A673 (cell line): ENCODE measurements around the gene ACTN2. TPM values are rescaled to one million over a fixed set of nuclear protein-coding genes. Genes with fewer than 3 reads are reported as not detected.

ENCODE experiments used
- BruUV-seq: library from RNA; stranded (reverse); fragments of 400-500 nt; replicated peaks from 2 replicates; lab custom pipeline; 2021; lab: Mats Ljungman, UMichigan
- CTCF ChIA-PET: fragments of 300-600 bp; sonication (Branson Sonifier 250); formaldehyde crosslinking; loops from one replicate; lab custom pipeline; 2022; ENCODE audit warnings: antibody characterized with exemption; lab: Charles Lee
- POLR2A ChIA-PET: fragments of 300-600 bp; sonication (Branson Sonifier 250); formaldehyde crosslinking; loops from one replicate; lab custom pipeline; 2022; ENCODE audit warnings: antibody characterized with exemption; ENCODE audit not compliant: low non-redundant PET; lab: Charles Lee
- DNase-seq: peaks from one replicate; pipeline ENCODE4 v3.0.0-alpha.2; 2015; ENCODE audit warnings: low spot score
- H3K27ac ChIP-seq: fragments of 200-600 bp; sonication (generic); 2 replicates; pipeline ENCODE4 v1.5.1; 2016; ENCODE audit warnings: mixed run types, low read depth, mild to moderate bottlenecking, mixed read lengths, antibody characterized with exemption, low read length; ENCODE audit not compliant: poor library complexity, severe bottlenecking
- H3K27me3 ChIP-seq: fragments of 200-600 bp; sonication (generic); replicated peaks from 2 replicates; pipeline ENCODE4 v1.6.1; 2017; ENCODE audit warnings: mixed run types, low read depth, mild to moderate bottlenecking, mixed read lengths, antibody characterized with exemption, low read length; ENCODE audit not compliant: insufficient read depth, poor library complexity
- H3K36me3 ChIP-seq: fragments of 200-600 bp; sonication (generic); 2 replicates; pipeline ENCODE4 v1.6.1; 2016; ENCODE audit warnings: mixed run types, mild to moderate bottlenecking, mixed read lengths, antibody characterized with exemption, low read length; ENCODE audit not compliant: insufficient read depth, poor library complexity, severe bottlenecking
- H3K4me1 ChIP-seq: fragments of 200-600 bp; sonication (generic); 2 replicates; pipeline ENCODE4 v1.6.1; 2017; ENCODE audit warnings: mixed run types, mild to moderate bottlenecking, mixed read lengths, antibody characterized with exemption, low read length; ENCODE audit not compliant: insufficient read depth, poor library complexity, severe bottlenecking
- H3K4me3 ChIP-seq: fragments of 200-600 bp; sonication (generic); 2 replicates; pipeline ENCODE4 v1.5.1; 2016; ENCODE audit warnings: low read depth, mixed run types, mild to moderate bottlenecking, mixed read lengths, low read length; ENCODE audit not compliant: poor library complexity, severe bottlenecking
- H3K9me3 ChIP-seq: fragments of 200-600 bp; sonication (generic); 2 replicates; pipeline ENCODE4 v1.6.1; 2016; ENCODE audit warnings: mixed run types, low read depth, mild to moderate bottlenecking, mixed read lengths, antibody characterized with exemption, low read length; ENCODE audit not compliant: poor library complexity, severe bottlenecking
- EZH2 ChIP-seq: fragments of 200-600 bp; sonication (generic); IDR thresholded peaks from 2 replicates; pipeline ENCODE4 v1.6.1; 2017; ENCODE audit warnings: borderline replicate concordance, low read depth, mild to moderate bottlenecking, mixed read lengths, antibody characterized with exemption, low read length; ENCODE audit not compliant: poor library complexity, severe bottlenecking
- intact Hi-C: fragments of 100-400 bp; cut with micrococcal nuclease; formaldehyde crosslinking; loops from one replicate; pipeline ENCODE4 v1.10.0; 2022; ENCODE audit not compliant: unreplicated experiment
- total RNA-seq: library from RNA; stranded (reverse); gene quantifications from 2 replicates; pipeline ENCODE4 v1.2.3, GENCODE V29; 2021
- TF ChIP-seq, protein P1 (sequence below): fragments of 300-800, 200-600 bp; sonication (generic); conservative IDR thresholded peaks from 2 replicates; pipeline ENCODE4 v1.5.1; 2017; ENCODE audit warnings: low read depth, mild to moderate bottlenecking, antibody characterized with exemption, low read length, moderate library complexity, mixed read lengths

The ACTN2 gene
- total RNA-seq, 1 experiment from 2014 or later: 39.4 TPM

DNA sequence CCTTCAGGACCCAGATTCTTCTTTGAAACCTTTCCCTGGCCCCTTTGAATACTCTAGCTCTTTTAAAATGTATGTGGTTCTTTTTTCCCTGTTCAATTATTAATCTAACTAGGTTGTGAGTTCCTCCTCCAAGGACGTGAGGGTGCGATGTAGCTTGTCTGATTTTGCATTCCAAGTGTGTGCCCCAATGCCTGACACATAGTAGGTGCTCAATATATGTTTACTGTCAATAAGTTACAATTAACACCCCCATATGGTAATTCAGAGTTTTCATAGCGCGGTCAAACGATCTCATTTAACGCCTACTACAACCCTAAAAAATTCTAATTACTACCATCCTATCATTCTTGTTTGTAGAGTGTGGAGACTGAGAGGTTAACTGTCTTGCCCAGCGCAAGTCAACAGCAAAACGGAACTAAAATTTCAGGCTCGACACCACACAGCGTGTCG, 108.3 kb downstream of the ACTN2 start:
- H3K4me3 ChIP-seq: peak overlapping the region; percentile 82
- ChIA-PET POLR2A (no interaction called here), CTCF (no interaction called here)
- TF ChIP-seq, protein P1, sequence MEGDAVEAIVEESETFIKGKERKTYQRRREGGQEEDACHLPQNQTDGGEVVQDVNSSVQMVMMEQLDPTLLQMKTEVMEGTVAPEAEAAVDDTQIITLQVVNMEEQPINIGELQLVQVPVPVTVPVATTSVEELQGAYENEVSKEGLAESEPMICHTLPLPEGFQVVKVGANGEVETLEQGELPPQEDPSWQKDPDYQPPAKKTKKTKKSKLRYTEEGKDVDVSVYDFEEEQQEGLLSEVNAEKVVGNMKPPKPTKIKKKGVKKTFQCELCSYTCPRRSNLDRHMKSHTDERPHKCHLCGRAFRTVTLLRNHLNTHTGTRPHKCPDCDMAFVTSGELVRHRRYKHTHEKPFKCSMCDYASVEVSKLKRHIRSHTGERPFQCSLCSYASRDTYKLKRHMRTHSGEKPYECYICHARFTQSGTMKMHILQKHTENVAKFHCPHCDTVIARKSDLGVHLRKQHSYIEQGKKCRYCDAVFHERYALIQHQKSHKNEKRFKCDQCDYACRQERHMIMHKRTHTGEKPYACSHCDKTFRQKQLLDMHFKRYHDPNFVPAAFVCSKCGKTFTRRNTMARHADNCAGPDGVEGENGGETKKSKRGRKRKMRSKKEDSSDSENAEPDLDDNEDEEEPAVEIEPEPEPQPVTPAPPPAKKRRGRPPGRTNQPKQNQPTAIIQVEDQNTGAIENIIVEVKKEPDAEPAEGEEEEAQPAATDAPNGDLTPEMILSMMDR: no peak
- TF ChIP-seq EZH2: no peak
- intact Hi-C loops: no loop called here
- H3K36me3 ChIP-seq: no peaks in the 10 kb centered on the region
- peak overlapping the region; percentile 4 for H3K27ac ChIP-seq
- DNase-seq: no peak
- no TSS peak for BruUV-seq
- no peaks in the 10 kb centered on the region for H3K9me3 ChIP-seq
- H3K4me1 ChIP-seq: no peaks in the 10 kb centered on the region
- no peaks in the 10 kb centered on the region for H3K27me3 ChIP-seq

DNA sequence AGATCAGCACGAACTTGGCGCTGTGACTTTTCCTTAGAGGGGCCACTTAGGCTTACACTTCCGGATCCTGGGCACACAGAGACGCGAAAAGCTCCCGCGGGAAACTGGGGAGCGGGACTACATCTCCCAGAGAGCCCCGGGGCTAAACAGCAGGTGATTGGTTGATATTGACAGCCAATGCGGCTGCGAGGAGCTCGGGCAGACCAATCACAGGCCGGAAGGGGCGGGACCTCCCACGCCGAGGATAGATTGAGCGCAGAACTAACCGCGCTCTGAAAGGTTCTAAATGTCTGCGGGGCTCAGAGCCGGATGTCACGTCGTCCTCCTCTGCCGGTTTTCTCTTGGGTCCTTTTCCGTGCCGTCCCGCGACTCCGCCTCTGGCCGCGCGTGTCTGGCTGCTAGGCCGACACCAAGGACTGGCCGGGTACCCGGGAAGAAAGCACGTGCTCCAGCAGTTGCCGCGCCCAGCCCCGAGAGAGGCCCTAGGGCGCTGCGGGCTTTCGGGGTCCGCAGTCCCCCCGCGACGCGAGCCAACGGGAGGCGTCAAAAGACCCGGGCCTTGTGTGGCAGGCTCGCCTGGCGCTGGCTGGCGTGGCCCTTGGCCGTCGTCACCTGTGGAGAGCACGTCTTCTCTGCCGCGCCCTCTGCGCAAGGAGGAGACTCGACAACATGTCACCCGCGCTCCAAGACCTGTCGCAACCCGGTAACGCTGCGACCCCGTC, 108.9 kb downstream of the ACTN2 start, which contains the start of gene MTR:
MTR (plus strand) TSS at position 258 of the 722 bp plus-strand sequence; CDS start at position 670, 412 bp downstream.
- no peaks in the 10 kb centered on the region for H3K9me3 ChIP-seq
- H3K27me3 ChIP-seq: no peaks in the 10 kb centered on the region
- CTCF ChIA-PET: no interaction called here
- H3K4me1 ChIP-seq: no peaks in the 10 kb centered on the region
- peak within 1 kb of the TSS; percentile 87 for H3K27ac ChIP-seq
- intact Hi-C loops: no loop called here
- DNase-seq: peak; percentile 98
- no TSS peak for BruUV-seq
- TF ChIP-seq, protein P1: no peak
- TF ChIP-seq EZH2: no peak
- no peaks in the 10 kb centered on the region for H3K36me3 ChIP-seq
- H3K4me3 ChIP-seq: peak within 1 kb of the TSS; percentile 82
- POLR2A ChIA-PET: interaction anchor here (0.6 kb wide), 1 partner anchor 928 kb away, joined by 3 read pairs; no protein-coding TSS in a partner anchor

DNA sequence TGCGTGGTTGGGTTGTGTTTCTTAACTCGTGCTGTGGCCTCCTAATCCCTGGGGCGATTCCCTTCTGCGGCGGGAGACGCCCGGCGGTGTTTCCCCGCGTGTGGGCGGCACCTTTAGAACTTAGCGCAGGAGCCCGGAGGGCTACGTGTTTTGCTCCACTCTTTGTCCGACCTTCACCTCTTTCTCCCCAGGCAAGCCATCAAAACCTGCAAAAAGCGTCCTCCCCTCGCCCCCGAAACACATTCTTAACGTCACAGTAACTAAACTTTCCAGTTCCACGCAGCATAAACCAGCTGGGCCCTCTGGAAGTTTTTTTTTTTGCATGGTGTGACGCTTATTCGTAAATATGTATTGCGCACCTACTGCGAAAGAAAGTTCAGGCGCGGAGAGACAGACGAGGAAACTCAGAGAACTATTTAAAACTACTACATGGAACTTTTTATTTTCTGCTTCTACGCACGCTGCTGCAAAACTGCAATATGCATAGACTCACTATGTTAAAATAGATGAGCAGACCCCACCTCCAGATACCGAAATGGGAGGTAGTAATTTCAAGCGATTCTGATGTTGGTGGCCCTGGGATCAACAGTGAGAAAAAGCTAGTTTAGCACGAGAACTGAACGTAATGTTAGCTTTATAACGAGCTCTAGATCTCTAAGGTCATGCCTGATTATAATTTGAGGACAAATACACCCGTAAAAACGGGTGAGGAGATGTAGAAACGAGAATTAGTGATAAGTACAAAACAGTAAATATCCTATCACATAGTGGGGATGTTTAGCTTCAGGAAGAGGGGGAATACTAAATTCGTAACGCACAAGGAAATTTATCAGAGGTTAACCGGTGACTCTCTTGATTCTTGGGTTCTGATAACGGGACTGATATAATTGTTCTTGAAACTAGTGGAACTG, 109.7 kb downstream of the ACTN2 start:
- Histone ChIP-seq H3K27ac (peak overlapping the region; percentile 87), H3K4me3 (peak overlapping the region; percentile 82), H3K4me1 (no peaks in the 10 kb centered on the region), H3K36me3 (no peaks in the 10 kb centered on the region), H3K27me3 (no peaks in the 10 kb centered on the region), H3K9me3 (no peaks in the 10 kb centered on the region)
- TF ChIP-seq, protein P1: no peak
- no peak for TF ChIP-seq EZH2
- peak; percentile 4 for DNase-seq
- BruUV-seq: TSS peak; percentile 59
- POLR2A ChIA-PET: no interaction called here
- intact Hi-C loops: no loop called here
- CTCF ChIA-PET: no interaction called here
